HT1080 (cell line): ENCODE data around the gene SEPTIN3. TPM values are rescaled to one million over a fixed set of nuclear protein-coding genes. Genes with fewer than 3 reads are reported as not detected.

Source experiments
- DNase-seq: peaks from one replicate; pipeline ENCODE4 v3.0.0-alpha.2; 2015; ENCODE audit warnings: low read depth
- total RNA-seq: library from RNA; depleted of rRNA; stranded (reverse); fragments of >200 nt; shearing (Covaris generic); gene quantifications from 2 replicates; pipeline ENCODE4 v1.2.3, GENCODE V29; 2014

SEPTIN3 gene
- total RNA-seq, 1 experiment from 2014 or later, result not detected

- DNase-seq, result no peak
These were observed 5.5 kb downstream of the SEPTIN3 start for GRCh38 chr22:41974691-41975290.

DNA sequence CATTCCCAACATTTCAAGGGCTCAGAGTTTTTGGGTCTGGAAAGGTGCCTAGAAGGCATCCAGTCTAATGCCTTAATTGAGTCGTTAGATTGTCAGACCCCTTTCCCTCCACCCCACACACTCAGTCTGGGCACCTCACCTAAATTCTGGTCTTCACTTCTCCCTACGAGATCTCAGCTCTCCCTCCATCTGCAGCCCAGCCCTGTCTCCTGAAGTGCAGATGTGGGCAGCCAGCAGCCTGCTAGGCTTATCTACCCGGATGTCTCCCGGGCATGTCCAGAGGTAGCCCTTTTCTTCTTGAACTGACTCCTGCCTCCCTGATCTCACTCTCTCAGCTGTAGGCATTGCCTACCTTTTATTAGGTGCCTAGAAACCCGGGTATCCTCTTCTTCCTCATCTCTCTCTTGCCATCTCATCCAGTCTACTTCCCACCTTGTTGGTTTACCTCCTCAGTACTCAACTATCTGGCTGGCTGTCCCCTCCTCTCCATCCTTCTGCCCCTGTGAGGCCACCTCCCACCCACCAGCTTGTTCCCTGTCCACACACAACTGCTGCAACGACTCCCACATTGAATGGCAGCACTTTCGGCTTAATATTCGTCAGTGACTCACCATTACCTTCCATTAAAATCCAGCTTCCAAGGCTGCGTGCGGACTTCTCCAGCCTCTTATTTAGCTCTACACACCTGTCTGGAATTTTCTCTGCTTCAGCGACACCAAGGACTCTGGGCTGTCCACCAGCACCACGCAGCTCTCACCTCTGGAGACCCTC lies 6.2 kb downstream of the SEPTIN3 start:
- DNase-seq, result no peak

GRCh38 chr22:41976070-41976901 lies 7.0 kb downstream of the SEPTIN3 start:
- DNase-seq, result no peak

GRCh38 chr22:41976961-41977566 lies 7.8 kb downstream of the SEPTIN3 start:
- DNase-seq, result no peak

GRCh38 chr22:41978732-41979131 lies 9.5 kb downstream of the SEPTIN3 start:
- DNase-seq, result no peak

DNA sequence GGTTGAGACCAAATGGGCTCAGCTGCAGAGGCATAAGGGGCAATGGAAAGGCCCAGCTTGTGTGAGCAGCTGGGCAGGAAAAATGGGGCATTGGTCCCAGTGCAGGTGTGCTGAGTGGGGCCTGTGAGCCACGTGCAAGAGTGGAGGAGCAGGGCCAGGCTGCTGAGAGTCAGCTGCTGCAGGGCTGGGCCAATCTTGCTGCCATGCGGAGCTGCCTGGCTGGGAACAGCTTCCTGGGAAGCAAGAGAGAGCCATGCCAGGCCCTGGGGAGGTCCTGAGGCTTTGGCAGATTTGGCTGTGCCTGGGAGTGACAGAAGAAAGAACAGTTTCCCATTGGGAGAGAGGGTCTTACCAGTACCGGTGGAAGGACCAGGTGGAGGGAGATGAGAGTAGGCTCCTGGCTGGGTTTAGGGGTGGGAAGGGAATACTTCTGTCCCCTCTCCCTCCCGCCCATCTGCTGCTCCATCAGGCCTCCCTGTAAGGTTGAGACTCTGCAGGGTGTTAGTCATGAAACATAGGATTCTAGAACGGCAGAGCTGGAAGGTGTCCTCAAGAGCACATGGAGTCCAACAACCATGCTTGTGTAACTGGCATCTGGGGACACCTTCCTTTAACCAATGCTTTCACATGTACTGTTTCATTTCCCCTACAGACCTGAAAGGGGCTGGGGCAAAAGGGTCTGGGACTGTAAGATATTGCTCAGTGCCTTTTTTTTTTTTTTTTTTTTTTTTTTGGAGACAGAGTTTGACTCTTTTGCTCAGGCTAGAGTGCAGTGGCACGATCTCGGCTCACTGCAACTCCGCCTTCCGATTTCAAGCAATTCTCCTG lies 10.4 kb downstream of the SEPTIN3 start:
- DNase-seq, result no peak

- no peak for DNase-seq
These were observed 13.6 kb downstream of the SEPTIN3 start for GRCh38 chr22:41982865-41983264.

GRCh38 chr22:41983513-41984405 lies 14.5 kb downstream of the SEPTIN3 start:
- no peak for DNase-seq

DNA sequence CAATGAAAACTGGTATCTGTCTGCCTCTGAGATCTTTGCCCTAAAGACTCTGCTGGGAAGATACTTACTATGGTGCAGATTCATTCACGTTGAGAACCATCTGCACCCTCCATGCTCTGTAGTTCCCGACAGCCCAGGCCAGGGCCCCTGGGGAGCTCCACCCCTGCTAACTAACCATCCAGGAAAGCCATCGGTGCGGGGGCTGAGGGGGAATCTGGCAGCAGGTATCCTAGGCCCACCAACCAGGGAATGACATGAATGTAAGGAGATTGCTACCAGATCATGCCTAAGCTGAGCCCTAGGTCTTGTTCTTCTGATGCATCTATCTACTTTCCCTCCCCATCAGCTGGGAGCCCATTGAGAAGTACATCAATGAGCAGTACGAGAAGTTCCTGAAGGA lies 18.0 kb downstream of the SEPTIN3 start:
- no peak for DNase-seq

DNA sequence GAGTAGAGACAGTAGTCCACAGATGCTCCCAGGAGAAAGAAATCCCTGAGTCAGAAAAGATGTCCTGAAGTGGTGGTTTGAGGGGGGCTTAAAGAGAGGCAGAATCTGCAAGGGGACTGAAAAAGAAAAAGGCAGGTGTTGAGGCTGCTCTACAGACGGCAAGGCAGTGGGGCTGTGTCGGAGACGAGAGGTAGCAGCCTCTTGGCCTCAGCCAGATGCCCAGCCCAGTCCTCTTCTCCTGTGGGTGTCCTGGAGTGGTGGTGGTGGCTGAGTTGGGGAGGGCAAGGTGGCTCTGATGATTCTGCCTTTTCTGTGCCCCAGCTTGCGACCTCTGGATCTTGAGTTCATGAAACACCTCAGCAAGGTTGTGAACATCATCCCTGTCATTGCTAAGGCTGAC lies 20.0 kb downstream of the SEPTIN3 start:
- no peak for DNase-seq

DNA sequence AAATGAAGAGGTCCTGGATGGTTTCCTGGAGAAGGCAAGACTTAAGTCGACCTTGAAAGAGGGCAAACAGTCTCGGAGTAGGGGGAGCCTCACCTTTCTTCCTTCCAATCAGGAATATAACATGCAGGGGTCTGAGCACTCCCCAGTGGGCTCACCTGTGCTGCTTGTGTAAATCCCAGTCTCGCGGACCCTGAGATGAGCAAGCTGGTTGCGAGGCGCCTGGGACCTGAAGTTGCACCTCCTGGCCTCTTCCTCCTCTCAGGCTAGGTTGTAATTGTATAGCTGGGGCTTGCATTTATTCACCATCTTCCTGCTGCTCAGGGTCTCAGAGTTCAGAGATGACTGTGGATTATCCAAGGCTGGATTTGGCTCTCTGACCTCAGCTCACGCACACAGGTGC lies 21.9 kb downstream of the SEPTIN3 start:
- DNase-seq, result no peak

DNA sequence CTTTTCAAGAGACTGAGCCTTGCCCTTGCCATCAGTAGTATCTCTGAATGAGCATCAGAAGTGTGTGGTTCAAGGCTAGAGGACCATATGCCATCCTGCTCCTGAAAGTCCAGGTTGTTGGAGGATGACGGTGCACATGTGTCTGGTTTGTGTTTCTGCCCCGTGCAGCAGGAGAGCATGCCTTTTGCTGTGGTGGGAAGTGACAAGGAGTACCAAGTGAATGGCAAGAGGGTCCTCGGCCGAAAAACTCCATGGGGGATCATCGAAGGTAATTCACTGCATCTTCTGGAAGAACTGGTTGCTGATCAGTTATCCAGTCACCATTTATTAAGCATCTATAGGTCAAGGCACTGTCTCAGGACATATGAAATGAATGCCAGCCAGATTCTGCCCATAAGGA lies 23.3 kb downstream of the SEPTIN3 start:
- DNase-seq, result no peak

- DNase-seq, result no peak
These were observed 26.0 kb downstream of the SEPTIN3 start for GRCh38 chr22:41995211-41995610.

GRCh38 chr22:41996826-41997225 lies 27.6 kb downstream of the SEPTIN3 start:
- no peak for DNase-seq

DNA sequence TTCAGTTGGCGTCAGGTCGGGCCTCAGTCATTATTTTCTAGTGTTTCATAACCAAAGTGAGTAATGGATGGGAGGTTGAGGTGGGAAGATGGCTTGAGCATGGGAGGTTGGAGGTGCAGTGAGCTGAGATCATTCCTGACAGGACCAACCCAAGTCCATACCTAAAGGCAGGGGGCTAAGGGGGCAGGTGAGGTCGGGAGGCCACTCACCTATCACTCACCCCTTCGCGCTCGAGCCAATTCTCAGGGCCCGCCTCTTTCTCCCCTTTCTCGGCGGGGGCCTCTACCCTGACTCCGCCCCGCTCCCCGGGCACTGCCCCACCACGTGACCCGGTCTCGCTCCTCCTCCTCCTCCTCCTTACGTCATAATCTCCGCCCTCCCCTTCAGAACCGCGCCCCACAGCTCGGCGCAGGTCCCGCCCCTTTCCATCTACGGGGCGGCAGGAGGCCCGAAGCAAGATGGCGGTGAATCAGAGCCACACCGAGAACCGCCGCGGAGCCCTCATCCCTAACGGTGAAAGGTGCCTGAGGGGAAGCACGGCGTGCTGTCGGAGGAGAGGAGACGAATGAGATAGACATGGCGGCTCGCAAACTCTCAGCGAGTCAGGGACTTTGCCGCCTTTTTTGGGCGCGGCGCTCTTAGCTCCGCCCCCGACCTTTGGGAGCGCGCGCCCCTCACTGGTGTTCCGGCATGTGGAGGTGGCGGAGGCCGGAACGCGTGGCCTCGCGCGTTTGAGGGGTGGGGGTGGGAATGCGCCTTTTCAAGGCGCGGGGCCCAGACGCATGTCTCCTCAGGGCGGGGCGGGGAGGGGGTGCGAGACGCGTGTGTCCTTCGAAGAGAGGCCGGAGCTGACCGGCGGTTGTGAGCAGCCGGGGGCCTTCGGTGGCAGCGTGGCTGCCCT lies 29.4 kb downstream of the SEPTIN3 start, which contains the start of gene WBP2NL:
Gene WBP2NL (plus strand): TSS at position 428 of the 901 bp plus-strand sequence. CDS start 31 bp downstream, at position 459.
- peak; percentile 69 for DNase-seq

GRCh38 chr22:42000466-42000865 lies 31.2 kb downstream of the SEPTIN3 start:
- DNase-seq, result no peak

DNA sequence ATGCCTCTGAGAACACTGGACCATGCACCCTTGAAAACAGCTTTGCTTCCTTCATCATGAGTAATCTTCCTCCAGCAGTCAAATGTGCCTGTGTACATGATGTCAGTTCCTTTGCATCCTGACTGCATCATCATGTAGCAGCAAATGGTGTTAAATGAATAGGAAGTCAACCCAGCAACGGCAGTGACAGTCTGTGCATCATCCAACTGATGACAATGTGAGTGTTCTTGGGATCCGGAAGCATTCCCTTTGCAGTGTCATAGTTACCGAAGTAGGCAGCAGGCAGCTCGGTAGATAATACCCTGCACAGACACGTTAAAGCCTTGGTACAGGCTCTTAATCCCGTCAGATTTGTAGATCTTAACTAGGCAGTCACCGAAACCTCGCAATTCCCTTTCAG lies 31.9 kb downstream of the SEPTIN3 start:
- DNase-seq, result peak; percentile 63

DNA sequence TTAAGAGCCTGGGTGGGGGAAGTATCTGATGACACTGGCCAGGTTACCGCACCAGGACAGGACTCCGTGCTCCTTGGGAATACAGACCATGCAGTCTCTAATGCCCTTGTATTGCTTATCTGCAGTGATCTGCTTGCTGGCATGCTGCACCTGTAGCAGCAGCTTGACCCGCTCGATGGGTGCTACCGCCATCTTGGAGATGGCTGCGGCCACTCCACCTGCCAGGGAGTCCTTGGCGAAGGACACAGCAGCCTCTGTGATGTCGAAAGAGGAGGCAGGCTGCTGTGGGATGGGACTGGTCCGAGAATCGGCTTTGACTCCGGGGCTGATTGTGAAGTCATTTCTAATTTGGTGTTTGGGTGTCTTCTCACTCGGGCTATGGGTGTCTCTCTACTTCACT lies 32.5 kb downstream of the SEPTIN3 start:
- no peak for DNase-seq

GRCh38 chr22:42007922-42008321 lies 38.7 kb downstream of the SEPTIN3 start:
- no peak for DNase-seq
